Neural crest cell (in vitro differentiated cells): ENCODE measurements around the gene SCAF11. TPM values are rescaled to one million over a fixed set of nuclear protein-coding genes. Genes with fewer than 3 reads are reported as not detected.
"Not testable (repeated sequence)": the region's sequence is repeated elsewhere in the genome, so short reads cannot be mapped to it uniquely, and the experiment has no call there.

ENCODE experiments used
- DNase-seq: peaks from one replicate; pipeline ENCODE4 v3.0.0; 2021; ENCODE audit warnings: low read depth, mixed read lengths, low spot score
- H3K27ac Mint-ChIP-seq: one replicate; pipeline ENCODE4 v1.8.0; 2021; ENCODE audit warnings: mild to moderate bottlenecking, mixed read lengths; ENCODE audit not compliant: unreplicated experiment
- H3K27me3 Mint-ChIP-seq: 2 replicates; pipeline ENCODE4 v1.8.0; 2021; ENCODE audit warnings: low read depth, mild to moderate bottlenecking, mixed read lengths
- H3K36me3 Mint-ChIP-seq: 2 replicates; pipeline ENCODE4 v1.8.0; 2021; ENCODE audit warnings: low read depth, mild to moderate bottlenecking, mixed read lengths
- H3K4me1 Mint-ChIP-seq: 2 replicates; pipeline ENCODE4 v1.8.0; 2021; ENCODE audit warnings: mixed read lengths
- H3K4me3 Mint-ChIP-seq: one replicate; pipeline ENCODE4 v1.8.0; 2021; ENCODE audit warnings: mild to moderate bottlenecking, mixed read lengths
- H3K9me3 Mint-ChIP-seq: 2 replicates; pipeline ENCODE4 v1.8.0; 2021; ENCODE audit warnings: mixed read lengths
- long read RNA-seq: library from polyadenylated mRNA; unstranded; transcript quantifications from one replicate; pipeline ENCODE4 v2.0.0, GENCODE V29; 2020
- total RNA-seq: library from RNA; stranded (reverse); gene quantifications from 2 replicates; pipeline ENCODE4 v1.2.1, GENCODE V29; 2021
- TF ChIP-seq, protein P1 (sequence below): fragments of 200-600 bp; sonication (generic); conservative IDR thresholded peaks from 2 replicates; pipeline ENCODE4 v1.5.0; 2021; ENCODE audit warnings: antibody characterized with exemption, mild to moderate bottlenecking

SCAF11 gene, protein sequence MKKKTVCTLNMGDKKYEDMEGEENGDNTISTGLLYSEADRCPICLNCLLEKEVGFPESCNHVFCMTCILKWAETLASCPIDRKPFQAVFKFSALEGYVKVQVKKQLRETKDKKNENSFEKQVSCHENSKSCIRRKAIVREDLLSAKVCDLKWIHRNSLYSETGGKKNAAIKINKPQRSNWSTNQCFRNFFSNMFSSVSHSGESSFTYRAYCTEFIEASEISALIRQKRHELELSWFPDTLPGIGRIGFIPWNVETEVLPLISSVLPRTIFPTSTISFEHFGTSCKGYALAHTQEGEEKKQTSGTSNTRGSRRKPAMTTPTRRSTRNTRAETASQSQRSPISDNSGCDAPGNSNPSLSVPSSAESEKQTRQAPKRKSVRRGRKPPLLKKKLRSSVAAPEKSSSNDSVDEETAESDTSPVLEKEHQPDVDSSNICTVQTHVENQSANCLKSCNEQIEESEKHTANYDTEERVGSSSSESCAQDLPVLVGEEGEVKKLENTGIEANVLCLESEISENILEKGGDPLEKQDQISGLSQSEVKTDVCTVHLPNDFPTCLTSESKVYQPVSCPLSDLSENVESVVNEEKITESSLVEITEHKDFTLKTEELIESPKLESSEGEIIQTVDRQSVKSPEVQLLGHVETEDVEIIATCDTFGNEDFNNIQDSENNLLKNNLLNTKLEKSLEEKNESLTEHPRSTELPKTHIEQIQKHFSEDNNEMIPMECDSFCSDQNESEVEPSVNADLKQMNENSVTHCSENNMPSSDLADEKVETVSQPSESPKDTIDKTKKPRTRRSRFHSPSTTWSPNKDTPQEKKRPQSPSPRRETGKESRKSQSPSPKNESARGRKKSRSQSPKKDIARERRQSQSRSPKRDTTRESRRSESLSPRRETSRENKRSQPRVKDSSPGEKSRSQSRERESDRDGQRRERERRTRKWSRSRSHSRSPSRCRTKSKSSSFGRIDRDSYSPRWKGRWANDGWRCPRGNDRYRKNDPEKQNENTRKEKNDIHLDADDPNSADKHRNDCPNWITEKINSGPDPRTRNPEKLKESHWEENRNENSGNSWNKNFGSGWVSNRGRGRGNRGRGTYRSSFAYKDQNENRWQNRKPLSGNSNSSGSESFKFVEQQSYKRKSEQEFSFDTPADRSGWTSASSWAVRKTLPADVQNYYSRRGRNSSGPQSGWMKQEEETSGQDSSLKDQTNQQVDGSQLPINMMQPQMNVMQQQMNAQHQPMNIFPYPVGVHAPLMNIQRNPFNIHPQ (N-terminal part only)
- 113 and 114 TPM in 2 replicates for total RNA-seq
- long read RNA-seq, transcript SCAF11-203 (4 exons, 1,336 nt), result major isoform, 7 of 314 reads
- long read RNA-seq, partial matches to known transcripts, result 286 of 314 reads
- long read RNA-seq, other reads (novel, unspliced or antisense), result 20 of 314 reads

DNA sequence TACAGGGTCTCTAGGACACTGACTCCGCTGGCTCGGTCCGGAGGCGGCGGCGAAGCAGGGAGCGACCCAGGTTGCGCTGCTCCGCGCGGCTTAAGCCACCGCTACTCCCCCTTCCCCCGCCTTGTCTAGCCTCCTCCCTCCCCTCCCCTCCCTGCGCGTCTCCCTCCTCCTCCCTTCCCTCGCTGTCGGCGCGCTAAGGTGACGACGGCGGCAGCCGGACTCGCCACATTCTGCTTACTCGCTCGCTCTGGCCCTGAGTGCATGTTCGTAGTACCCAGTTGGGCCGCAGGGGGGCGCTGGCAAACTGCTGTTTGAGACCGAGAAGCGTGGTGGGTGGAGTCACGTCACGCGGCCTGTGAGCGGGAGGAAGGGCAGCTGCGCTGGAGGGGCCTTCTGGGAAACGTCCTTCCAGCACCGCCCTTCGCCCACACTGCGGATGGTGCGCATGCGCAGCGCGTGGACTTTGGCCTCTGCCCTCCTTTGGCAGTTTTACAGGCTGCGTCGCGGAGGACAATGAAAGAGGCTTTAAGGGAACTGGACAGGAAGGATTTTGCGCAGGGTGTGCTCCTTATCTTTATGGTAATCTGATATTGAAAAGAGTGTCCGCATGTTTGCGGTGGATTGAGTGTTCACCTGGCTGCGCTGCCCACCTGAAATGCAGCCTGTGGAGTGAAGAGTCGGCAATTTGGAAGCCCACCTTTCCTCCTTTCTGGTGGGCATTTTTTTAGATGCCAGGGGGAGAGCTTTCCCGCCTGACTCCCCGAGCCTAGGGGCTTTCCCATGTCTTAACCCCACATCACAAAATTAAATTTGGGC lies at the start of gene SCAF11:
TSS of gene SCAF11 (minus strand) at position 107 of the 816 bp plus-strand sequence. CDS start 26,407 bp downstream, outside the sequence.
- Mint-ChIP-seq H3K9me3 (no peaks in the 10 kb centered on the region), H3K27ac (peak within 1 kb of the TSS; percentile 97), H3K27me3 (peaks cover 4% of the 10 kb centered on the region), H3K4me3 (peak within 1 kb of the TSS; percentile 98), H3K36me3 (peaks cover 15% of the 10 kb centered on the region), H3K4me1 (peaks cover 53% of the 10 kb centered on the region)
- TF ChIP-seq, protein P1, sequence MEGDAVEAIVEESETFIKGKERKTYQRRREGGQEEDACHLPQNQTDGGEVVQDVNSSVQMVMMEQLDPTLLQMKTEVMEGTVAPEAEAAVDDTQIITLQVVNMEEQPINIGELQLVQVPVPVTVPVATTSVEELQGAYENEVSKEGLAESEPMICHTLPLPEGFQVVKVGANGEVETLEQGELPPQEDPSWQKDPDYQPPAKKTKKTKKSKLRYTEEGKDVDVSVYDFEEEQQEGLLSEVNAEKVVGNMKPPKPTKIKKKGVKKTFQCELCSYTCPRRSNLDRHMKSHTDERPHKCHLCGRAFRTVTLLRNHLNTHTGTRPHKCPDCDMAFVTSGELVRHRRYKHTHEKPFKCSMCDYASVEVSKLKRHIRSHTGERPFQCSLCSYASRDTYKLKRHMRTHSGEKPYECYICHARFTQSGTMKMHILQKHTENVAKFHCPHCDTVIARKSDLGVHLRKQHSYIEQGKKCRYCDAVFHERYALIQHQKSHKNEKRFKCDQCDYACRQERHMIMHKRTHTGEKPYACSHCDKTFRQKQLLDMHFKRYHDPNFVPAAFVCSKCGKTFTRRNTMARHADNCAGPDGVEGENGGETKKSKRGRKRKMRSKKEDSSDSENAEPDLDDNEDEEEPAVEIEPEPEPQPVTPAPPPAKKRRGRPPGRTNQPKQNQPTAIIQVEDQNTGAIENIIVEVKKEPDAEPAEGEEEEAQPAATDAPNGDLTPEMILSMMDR, result peak; percentile 91
- DNase-seq, result peak; percentile 100

DNA sequence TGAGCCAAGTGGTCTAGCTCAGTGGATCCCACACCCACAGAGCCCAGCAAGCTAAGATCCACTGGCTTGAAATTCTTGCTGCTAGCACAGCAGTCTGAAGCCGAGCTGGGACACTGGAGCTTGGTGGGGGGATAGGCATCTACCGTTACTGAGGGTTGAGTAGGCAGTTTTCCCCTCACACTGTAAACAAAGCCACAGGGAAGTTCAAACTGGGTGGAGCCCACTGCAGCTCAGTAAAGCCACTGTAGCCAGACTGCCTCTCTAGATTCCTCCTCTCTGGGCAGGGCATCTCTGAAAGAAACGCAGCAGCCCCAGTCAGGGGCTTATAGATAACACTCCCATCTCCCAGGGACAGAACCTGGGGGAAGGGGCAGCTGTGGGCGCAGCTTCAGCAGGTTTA lies 46.7 kb upstream of the SCAF11 start:
- H3K36me3 Mint-ChIP-seq, H3K27ac Mint-ChIP-seq, H3K4me3 Mint-ChIP-seq: not testable (repeated sequence)

DNA sequence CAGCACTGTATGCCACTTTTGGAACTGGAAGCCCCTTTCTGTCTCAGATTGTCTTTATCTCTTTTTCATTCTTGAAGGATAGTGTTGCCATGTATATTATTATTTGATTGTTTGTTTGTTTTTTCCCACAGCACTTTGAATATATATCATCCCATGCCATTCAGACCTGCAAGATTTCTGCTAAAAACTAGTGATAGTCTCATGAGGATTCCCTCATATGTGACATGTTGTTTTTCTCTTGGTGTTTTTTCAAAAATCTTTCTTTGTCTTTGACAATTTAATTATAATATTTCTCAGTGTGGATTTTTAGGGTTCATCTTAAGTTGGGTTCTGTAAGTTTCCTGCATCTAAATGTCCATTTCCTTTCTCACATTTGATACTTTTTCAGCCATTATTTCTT lies 36.8 kb upstream of the SCAF11 start:
- no peak for DNase-seq
- Mint-ChIP-seq H3K9me3 (peaks cover 14% of the 10 kb centered on the region), H3K36me3 (peaks cover 6% of the 10 kb centered on the region), H3K4me3 (no peak overlapping the region), H3K27ac (no peak overlapping the region), H3K4me1 (no peaks in the 10 kb centered on the region), H3K27me3 (no peaks in the 10 kb centered on the region)
- TF ChIP-seq, protein P1, result no peak

More for the DNA sequence above, 46.7 kb upstream of the SCAF11 start:
- not testable (repeated sequence) for H3K27me3 Mint-ChIP-seq, H3K4me1 Mint-ChIP-seq, H3K9me3 Mint-ChIP-seq, DNase-seq

DNA sequence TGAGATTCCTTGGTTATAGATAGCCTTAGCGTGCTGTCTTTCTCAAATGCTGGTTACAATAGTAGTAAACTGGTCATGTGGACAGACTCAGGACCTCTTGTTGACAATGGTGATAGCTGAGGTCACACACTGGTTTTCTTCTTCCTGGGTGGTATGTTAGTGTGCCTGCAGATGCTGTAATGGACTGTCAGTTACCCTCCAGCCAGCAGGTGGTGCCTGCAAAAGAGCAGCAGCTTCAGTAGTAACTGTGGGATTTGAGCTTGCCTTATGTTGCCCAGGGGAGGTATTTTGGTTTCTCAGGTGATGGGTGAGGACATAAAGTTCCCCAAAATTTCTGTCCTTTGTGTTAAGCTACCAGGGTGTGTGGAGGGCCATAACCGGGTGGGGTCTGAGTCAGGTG lies 33.7 kb upstream of the SCAF11 start:
- no peak for DNase-seq
- Mint-ChIP-seq H3K9me3 (peaks cover 20% of the 10 kb centered on the region), H3K27me3 (peaks cover 3% of the 10 kb centered on the region), H3K36me3 (peaks cover 10% of the 10 kb centered on the region), H3K4me1 (no peaks in the 10 kb centered on the region), H3K27ac (no peak overlapping the region), H3K4me3 (no peak overlapping the region)
- TF ChIP-seq, protein P1, result no peak

DNA sequence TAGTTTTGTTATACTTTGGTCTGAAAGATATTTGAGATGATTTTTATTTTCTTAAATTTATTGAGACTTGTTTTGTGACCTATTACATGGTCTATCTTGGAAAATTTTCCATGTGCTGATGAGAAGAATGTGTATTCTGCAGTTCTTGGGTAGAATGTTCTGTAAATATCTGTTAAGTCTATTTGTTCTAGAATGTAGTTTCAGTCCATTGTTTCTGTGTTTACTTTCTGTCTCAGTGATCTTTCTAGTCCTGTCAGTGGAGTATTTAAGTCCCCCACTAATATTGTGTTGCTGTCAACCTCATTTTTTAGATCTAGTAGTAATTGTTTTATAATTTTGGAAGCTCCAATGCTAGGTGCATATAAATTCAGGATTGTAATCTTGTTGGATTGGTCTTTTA lies 30.4 kb upstream of the SCAF11 start:
- no peak overlapping the region for H3K27ac Mint-ChIP-seq
- no peak for DNase-seq

DNA sequence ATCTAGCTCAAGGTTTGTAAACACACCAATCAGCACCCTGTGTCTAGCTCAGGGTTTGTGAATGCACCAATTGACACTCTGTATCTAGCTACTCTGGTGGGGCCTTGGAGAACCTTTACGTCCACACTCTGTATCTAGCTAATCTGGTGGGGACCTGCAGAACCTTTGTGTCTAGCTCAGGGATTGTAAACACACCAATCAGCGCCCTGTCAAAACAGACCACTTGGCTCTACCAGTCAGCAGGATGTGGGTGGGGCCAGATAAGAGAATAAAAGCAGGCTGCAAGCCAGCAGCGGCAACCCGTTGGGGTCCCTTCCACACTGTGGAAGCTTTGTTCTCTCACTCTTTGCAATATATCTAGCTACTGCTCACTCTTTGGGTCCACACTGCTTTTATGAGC lies 28.3 kb upstream of the SCAF11 start:
- not testable (repeated sequence) for H3K4me1 Mint-ChIP-seq, H3K4me3 Mint-ChIP-seq, H3K36me3 Mint-ChIP-seq, H3K27ac Mint-ChIP-seq, H3K27me3 Mint-ChIP-seq, DNase-seq
- peaks cover 15% of the 10 kb centered on the region for H3K9me3 Mint-ChIP-seq

More for the DNA sequence above, 30.4 kb upstream of the SCAF11 start:
- Mint-ChIP-seq H3K9me3 (peaks cover 18% of the 10 kb centered on the region), H3K4me3 (no peak overlapping the region), H3K27me3 (peaks cover 3% of the 10 kb centered on the region), H3K36me3 (peaks cover 4% of the 10 kb centered on the region), H3K4me1 (no peaks in the 10 kb centered on the region)
- TF ChIP-seq, protein P1, result no peak

DNA sequence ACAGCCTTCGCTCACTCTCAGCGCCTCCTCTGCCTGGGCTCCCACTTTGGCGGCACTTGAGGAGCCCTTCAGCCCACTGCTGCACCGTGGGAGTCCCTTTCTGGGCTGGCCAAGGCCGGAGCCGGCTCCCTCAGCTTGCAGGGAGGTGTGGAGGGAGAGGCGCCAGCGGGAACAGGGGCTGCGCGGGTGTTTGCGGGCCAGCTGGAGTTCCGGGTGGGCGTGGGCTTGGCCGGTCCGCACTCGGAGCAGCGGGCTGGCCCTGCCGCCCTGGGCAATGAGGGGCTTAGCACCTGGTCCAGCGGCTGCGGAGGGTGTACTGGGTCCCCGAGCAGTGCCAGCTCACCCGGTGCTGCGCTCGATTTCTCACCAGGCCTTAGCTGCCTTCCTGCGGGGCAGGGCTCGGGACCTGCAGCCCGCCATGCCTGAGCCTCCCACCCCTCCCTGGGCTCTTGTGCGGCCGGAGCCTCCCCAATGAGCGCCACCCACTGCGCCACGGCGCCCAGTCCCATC lies 27.5 kb upstream of the SCAF11 start:
- H3K27ac Mint-ChIP-seq, result not testable (repeated sequence)
- peaks cover 15% of the 10 kb centered on the region for H3K9me3 Mint-ChIP-seq

More for the DNA sequence above, 27.5 kb upstream of the SCAF11 start:
- not testable (repeated sequence) for H3K4me1 Mint-ChIP-seq, H3K36me3 Mint-ChIP-seq, H3K27me3 Mint-ChIP-seq, H3K4me3 Mint-ChIP-seq, DNase-seq
